ENCODE measurements around the gene APC2.

- TF ChIP-seq CTCF (IDR thresholded peaks at IDR 0.05) (no peak), POLR2A (IDR thresholded peaks at IDR 0.05) (no peak), POLR2AphosphoS5 (IDR thresholded peaks at IDR 0.05) (no peak)
These were observed 32.0 kb downstream of the APC2 start for GRCh38 chr19:1481893-1482360.

All from prostate gland (tissue), 2 donors.